Epidermal melanocyte (primary cell): ENCODE results near the gene UBXN4.
"Not testable (repeated sequence)": the region's sequence is repeated elsewhere in the genome, so short reads cannot be mapped to it uniquely, and the experiment has no call there.

ENCODE experiments used
- DNase-seq: peaks from one replicate; pipeline ENCODE4 v3.0.0; 2011; ENCODE audit warnings: low spot score; ENCODE audit not compliant: insufficient read length

UBXN4 gene

GRCh38 chr2:135762530-135762929 is 20.9 kb downstream of the UBXN4 start:
- DNase-seq, result no peak

- no peak for DNase-seq
Observed at GRCh38 chr2:135768863-135769262, 27.2 kb downstream of the UBXN4 start.

DNA sequence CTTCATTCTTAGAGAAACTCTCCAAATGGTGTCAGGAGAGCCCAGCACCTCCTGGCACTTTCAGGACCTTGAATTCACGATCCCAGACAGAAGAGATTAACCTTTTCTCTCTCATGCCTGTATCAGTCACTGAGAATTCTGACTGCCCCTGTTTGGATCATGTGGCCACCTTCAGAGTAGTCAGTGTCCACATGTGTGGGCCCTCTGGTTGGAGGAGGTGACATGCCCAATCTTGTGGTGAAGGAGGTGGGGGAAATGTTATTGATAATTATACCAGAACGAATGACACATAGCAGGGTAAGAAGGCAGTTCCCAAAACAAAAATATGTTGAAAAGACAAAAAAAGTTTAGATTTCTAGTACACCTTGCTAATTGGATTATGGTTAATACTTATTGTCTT is 31.7 kb downstream of the UBXN4 start:
- no peak for DNase-seq

GRCh38 chr2:135773917-135774316 is 32.3 kb downstream of the UBXN4 start:
- no peak for DNase-seq

DNA sequence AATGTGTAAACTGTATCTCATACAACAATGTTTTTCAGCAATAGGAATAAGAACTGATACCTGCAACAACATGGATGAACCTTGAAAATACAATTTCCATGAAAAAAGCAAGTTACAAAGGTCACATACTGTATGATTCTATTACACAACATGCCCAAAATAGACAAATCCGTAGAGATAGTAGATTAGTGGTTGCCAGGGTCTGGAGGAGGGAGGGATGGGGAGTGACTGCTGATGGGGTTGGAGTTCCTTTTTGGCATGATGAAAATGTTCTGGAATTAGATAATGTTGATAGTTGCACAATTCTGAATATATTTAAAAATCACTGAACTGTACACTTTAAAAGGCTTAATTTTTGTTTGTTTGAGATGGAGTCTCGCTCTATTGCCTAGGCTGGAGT is 33.8 kb downstream of the UBXN4 start:
- DNase-seq, result no peak

- DNase-seq, result no peak
Observed at GRCh38 chr2:135776367-135776766, 34.7 kb downstream of the UBXN4 start.

DNA sequence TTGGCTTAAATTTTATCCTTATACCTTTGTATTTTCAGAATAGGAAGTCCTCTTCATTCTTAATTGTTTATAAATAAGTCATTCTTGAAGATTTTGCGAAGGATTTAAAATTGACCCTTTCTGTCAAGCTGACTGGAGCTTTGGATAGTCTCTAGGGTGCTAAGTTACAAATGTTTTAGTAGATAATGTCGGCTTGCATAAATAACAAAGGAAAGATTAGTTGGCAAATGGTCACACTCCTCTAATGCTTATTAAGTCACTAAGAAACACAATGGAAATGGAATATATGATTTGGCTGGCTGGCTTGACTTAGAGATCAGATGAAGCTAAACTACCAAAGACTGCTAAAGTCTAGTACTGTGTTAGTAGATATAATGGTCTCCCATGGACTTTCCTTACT is 40.6 kb downstream of the UBXN4 start:
- DNase-seq, result no peak

- no peak for DNase-seq
Observed at GRCh38 chr2:135783439-135783838, 41.8 kb downstream of the UBXN4 start.

DNA sequence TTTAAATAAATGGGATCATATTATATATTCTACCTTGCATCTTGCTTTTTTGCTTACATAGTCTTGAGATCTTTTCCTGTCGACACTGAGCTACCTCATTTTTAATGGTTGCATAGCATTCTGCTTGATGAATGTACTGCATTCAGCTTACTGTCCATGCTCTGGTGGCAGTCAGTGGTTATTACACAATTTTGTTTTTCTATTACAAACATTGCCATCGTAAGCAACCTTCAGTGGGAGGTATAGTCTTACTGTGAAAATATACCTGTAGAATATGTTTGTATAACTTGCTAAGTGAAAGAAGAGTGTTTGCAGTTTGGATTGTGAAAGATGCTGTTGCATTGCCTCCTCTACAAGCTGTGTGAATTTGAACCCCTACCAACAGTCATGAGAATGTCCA is 43.4 kb downstream of the UBXN4 start:
- DNase-seq, result no peak

DNA sequence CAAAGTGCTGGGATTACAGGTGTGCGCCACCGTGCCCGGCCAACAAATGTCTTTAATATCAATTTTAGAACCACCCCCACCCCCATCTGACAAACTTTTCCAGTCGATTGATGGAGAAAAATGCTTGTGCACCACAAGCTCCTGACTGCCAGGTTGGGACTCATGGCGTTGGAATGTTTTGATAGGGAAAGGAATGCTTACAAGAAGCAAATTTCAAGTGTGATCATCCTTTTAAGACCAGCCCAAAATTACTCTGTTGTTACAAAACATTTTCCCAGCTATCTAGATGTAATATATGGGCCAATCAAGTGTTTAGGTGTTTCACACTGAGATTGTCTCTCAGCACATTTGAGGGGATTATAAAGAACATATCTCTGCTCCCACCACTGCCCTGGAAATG is 45.2 kb downstream of the UBXN4 start:
- DNase-seq, result no peak

- no peak for DNase-seq
Observed at GRCh38 chr2:135790423-135790822, 48.8 kb downstream of the UBXN4 start.

DNA sequence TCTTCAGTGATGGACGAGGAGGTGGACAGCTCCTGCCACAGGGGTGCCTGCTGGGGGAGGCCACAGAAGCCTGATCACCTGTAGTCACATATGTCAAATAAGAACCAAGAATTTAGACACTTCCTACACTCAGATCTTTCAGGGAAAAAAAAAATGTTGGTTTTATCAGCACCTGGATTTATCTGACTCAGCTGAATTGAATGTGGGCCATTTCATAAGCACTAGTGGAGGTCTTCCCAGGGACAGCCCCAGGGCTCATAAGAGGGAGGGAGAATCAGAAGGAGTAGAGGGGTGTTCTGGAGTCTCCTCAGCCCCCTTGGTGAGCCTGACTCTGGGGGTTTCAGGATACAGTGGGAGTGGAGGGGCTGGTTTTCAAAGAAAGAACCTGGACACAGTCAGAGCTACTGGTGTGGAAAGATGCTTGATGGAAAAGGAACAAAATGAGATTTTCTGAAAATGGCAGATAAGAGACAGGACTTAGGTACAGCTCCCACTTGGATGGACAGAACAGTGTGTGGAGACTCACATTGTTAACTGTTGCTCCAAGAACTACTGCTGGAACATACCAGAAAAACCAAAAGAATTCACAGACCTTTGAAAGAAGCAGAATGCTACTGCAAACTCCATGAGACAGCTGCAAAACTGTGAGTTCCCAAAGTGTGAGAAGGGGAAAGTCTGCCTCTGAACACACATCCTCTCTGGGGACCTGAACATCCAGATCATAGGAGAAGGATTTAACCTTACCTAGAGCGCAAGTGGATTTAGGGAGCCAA is 49.9 kb downstream of the UBXN4 start:
- no peak for DNase-seq

GRCh38 chr2:135792401-135793150 is 50.9 kb downstream of the UBXN4 start:
- DNase-seq, result no peak

DNA sequence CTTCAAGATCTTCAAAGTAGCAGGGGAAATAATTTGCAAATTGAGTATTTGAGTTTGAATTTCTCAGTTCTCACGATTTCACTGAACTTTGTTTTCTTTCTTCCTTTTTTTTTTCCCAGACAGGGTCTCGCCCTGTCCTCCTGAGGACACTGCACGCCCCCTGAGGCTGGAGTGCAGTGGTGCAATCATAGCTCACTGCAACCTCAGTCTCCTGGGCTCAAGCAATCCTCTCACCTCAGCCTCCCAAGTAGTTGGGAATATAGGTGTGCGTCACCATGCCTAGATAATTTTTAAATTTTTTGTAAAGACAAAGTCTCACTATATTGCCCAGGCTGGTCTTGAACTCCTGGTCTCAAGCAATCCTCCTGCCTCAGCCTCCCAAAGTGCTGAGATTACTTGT is 54.0 kb downstream of the UBXN4 start:
- DNase-seq, result not testable (repeated sequence)

- DNase-seq, result no peak
Observed at GRCh38 chr2:135796606-135797005, 55.0 kb downstream of the UBXN4 start.

DNA sequence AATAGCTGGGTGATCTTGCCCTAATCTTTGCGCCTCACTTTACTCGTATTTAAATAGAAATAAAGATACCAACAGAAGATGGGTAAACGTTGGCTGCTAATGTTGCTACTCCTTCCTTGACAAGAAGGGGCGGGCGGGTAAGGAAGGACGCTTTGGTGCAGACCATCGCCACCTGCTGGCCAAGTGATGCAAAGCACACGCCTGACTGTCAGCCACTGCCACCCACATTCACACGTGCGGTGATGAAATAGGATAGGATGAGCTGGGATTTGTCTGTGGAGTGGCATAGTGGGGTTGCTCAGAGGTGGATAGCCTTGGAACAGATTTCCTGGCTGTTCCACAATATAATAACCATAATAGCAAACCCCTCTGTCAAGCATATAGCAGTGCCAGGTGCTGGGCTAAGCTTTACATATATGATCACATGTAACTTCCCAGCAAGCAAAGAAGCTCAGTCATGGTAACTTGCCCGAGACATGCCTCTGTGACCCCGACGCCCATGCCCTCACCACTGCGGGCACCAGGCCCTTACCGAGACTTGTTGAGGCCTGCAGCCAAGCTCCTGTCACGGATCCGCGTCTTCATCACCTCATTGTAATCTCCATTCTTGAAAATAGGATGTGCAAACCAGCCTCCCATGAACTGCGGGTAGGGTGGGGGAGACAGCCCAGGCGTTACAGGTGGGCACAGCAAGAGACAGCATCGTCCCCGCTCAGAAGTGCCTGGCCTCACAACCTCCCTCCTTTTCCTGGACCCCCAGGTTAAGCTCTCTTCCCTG is 56.0 kb downstream of the UBXN4 start:
- DNase-seq, result peak; percentile 65

DNA sequence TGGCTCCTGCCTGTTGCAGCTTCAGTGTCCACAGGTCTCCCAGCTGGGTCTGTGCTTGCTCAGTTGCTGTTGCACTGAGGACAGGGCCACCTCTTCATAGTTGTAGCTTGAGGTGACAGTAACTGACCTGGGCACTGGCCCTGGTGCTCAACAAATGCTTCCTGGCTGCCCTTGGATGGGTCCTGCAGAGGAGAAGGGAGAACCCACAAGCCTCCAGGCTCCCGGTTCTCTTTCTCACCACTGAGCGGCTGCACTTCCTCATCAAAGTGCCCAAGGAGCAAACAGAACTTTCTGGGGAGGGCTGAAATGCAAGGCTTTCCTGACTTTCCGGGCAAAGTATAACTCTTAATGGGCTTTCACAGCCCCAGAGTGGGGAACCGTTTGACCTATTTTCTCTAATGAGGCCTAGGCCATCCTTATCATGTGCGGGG is 56.6 kb downstream of the UBXN4 start:
- DNase-seq, result no peak

GRCh38 chr2:135798762-135799161 is 57.1 kb downstream of the UBXN4 start:
- no peak for DNase-seq

GRCh38 chr2:135799738-135800137 is 58.1 kb downstream of the UBXN4 start:
- no peak for DNase-seq

DNA sequence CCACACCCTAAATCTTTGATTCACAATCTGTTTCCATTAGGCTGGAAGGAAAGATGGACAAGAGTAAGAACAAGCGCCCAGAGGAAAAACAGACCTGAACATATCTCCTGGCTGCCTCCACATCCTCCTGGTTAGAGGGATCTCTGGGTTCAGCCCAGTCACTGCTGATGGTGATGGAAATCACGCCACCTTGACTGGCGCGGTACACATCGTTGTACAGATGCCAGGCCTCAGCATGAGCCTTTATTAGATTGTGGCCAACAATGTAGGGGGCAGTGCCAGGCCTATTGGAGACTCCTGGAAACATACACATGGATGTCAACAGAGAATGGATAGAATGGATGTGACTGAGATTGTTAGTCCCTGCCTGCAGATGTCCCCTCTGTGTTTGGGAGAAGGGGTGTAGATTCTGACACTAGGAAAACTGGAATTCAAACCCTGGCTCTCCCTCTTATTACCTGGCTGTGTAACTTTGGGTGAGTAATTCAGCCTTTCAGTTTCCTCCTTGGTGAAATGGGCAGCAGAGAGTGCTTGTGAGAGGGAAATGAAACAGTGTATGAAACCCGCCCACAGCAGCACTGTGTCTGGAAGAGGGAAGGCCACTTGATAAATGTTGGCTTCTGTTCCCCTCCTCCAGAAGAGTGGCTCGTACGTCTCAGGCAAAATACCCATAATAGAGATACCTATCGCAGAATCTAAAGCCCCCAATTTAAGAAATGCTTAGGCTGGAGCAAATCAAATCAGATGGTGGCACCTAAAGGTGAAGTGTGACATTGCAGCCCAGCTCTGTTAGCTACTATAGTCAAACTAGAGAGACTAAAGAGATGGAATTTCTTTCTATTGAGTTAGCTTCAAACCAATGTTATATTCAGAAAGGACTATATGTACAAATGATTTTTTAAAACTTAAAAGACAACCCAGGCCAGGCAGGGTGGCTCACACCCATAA is 59.1 kb downstream of the UBXN4 start:
- no peak for DNase-seq

- DNase-seq, result no peak
Observed at GRCh38 chr2:135802350-135802749, 60.7 kb downstream of the UBXN4 start.
